A673 (cell line): ENCODE measurements around the gene TRPM3. TPM values are rescaled to one million over a fixed set of nuclear protein-coding genes. Genes with fewer than 3 reads are reported as not detected.

ENCODE experiments used
- BruUV-seq: library from RNA; stranded (reverse); fragments of 400-500 nt; replicated peaks from 2 replicates; lab custom pipeline; 2021; lab: Mats Ljungman, UMichigan
- CTCF ChIA-PET: fragments of 300-600 bp; sonication (Branson Sonifier 250); formaldehyde crosslinking; loops from one replicate; lab custom pipeline; 2022; ENCODE audit warnings: antibody characterized with exemption; lab: Charles Lee
- POLR2A ChIA-PET: fragments of 300-600 bp; sonication (Branson Sonifier 250); formaldehyde crosslinking; loops from one replicate; lab custom pipeline; 2022; ENCODE audit warnings: antibody characterized with exemption; ENCODE audit not compliant: low non-redundant PET; lab: Charles Lee
- DNase-seq: peaks from one replicate; pipeline ENCODE4 v3.0.0-alpha.2; 2015; ENCODE audit warnings: low spot score
- H3K27ac ChIP-seq: fragments of 200-600 bp; sonication (generic); 2 replicates; pipeline ENCODE4 v1.5.1; 2016; ENCODE audit warnings: mixed run types, low read depth, mild to moderate bottlenecking, mixed read lengths, antibody characterized with exemption, low read length; ENCODE audit not compliant: poor library complexity, severe bottlenecking
- H3K27me3 ChIP-seq: fragments of 200-600 bp; sonication (generic); replicated peaks from 2 replicates; pipeline ENCODE4 v1.6.1; 2017; ENCODE audit warnings: mixed run types, low read depth, mild to moderate bottlenecking, mixed read lengths, antibody characterized with exemption, low read length; ENCODE audit not compliant: insufficient read depth, poor library complexity
- H3K36me3 ChIP-seq: fragments of 200-600 bp; sonication (generic); 2 replicates; pipeline ENCODE4 v1.6.1; 2016; ENCODE audit warnings: mixed run types, mild to moderate bottlenecking, mixed read lengths, antibody characterized with exemption, low read length; ENCODE audit not compliant: insufficient read depth, poor library complexity, severe bottlenecking
- H3K4me1 ChIP-seq: fragments of 200-600 bp; sonication (generic); 2 replicates; pipeline ENCODE4 v1.6.1; 2017; ENCODE audit warnings: mixed run types, mild to moderate bottlenecking, mixed read lengths, antibody characterized with exemption, low read length; ENCODE audit not compliant: insufficient read depth, poor library complexity, severe bottlenecking
- H3K4me3 ChIP-seq: fragments of 200-600 bp; sonication (generic); 2 replicates; pipeline ENCODE4 v1.5.1; 2016; ENCODE audit warnings: low read depth, mixed run types, mild to moderate bottlenecking, mixed read lengths, low read length; ENCODE audit not compliant: poor library complexity, severe bottlenecking
- H3K9me3 ChIP-seq: fragments of 200-600 bp; sonication (generic); 2 replicates; pipeline ENCODE4 v1.6.1; 2016; ENCODE audit warnings: mixed run types, low read depth, mild to moderate bottlenecking, mixed read lengths, antibody characterized with exemption, low read length; ENCODE audit not compliant: poor library complexity, severe bottlenecking
- EZH2 ChIP-seq: fragments of 200-600 bp; sonication (generic); IDR thresholded peaks from 2 replicates; pipeline ENCODE4 v1.6.1; 2017; ENCODE audit warnings: borderline replicate concordance, low read depth, mild to moderate bottlenecking, mixed read lengths, antibody characterized with exemption, low read length; ENCODE audit not compliant: poor library complexity, severe bottlenecking
- intact Hi-C: fragments of 100-400 bp; cut with micrococcal nuclease; formaldehyde crosslinking; loops from one replicate; pipeline ENCODE4 v1.10.0; 2022; ENCODE audit not compliant: unreplicated experiment
- total RNA-seq: library from RNA; stranded (reverse); gene quantifications from 2 replicates; pipeline ENCODE4 v1.2.3, GENCODE V29; 2021
- TF ChIP-seq, protein P1 (sequence below): fragments of 300-800, 200-600 bp; sonication (generic); conservative IDR thresholded peaks from 2 replicates; pipeline ENCODE4 v1.5.1; 2017; ENCODE audit warnings: low read depth, mild to moderate bottlenecking, antibody characterized with exemption, low read length, moderate library complexity, mixed read lengths

Gene TRPM3
- total RNA-seq, 1 experiment from 2014 or later: not detected

DNA sequence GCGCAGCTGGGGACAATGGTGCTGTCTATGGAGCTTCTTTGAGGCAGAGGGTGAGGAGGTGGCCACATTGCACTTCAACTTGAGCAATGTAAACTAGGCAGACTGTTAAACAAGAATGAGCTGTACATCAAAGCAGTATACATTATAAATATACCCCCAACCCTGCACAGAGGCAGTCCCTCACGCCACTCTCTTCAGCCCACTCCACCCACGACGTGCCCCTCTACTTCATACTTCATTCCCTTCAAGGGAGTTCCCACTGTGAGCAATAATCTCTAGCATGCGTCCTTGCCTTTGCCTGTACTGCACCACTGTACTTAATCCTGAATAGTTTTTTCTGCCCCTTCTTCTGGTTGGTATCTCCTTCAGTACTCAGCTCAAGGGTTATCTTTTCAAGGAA is 14.4 kb downstream of the TRPM3 start:
- TF ChIP-seq EZH2: no peak
- TF ChIP-seq, protein P1, sequence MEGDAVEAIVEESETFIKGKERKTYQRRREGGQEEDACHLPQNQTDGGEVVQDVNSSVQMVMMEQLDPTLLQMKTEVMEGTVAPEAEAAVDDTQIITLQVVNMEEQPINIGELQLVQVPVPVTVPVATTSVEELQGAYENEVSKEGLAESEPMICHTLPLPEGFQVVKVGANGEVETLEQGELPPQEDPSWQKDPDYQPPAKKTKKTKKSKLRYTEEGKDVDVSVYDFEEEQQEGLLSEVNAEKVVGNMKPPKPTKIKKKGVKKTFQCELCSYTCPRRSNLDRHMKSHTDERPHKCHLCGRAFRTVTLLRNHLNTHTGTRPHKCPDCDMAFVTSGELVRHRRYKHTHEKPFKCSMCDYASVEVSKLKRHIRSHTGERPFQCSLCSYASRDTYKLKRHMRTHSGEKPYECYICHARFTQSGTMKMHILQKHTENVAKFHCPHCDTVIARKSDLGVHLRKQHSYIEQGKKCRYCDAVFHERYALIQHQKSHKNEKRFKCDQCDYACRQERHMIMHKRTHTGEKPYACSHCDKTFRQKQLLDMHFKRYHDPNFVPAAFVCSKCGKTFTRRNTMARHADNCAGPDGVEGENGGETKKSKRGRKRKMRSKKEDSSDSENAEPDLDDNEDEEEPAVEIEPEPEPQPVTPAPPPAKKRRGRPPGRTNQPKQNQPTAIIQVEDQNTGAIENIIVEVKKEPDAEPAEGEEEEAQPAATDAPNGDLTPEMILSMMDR: no peak
- Histone ChIP-seq H3K36me3 (no peaks in the 10 kb centered on the region), H3K27me3 (peaks cover 8% of the 10 kb centered on the region), H3K27ac (no peak overlapping the region), H3K4me1 (no peaks in the 10 kb centered on the region), H3K4me3 (no peak overlapping the region), H3K9me3 (no peaks in the 10 kb centered on the region)
- ChIA-PET POLR2A (no interaction called here), CTCF (no interaction called here)
- no TSS peak for BruUV-seq
- intact Hi-C loops: no loop called here
- no peak for DNase-seq

DNA sequence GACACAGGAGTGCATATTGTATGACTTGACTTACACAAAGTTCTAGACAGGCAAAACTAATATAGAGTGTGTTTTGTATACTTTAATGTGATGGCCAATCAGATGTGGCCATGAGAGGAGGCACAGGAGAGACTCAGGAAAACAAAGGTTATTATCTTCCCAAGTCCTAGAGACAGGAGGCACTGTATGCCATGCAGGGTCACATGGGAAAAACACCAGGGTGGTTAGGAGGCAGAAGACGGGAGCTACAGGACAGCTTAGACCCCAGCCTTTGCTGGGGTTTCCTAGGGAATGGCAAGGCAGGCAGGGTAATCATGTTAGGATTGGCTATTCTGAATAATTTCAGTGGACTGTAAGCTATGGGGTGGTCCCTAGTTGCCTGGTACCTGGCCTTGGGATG is 16.2 kb downstream of the TRPM3 start:
- H3K27ac ChIP-seq: no peak overlapping the region
- H3K4me3 ChIP-seq: no peak overlapping the region
- TF ChIP-seq, protein P1: no peak
- no peak for TF ChIP-seq EZH2
- no peaks in the 10 kb centered on the region for H3K36me3 ChIP-seq
- H3K4me1 ChIP-seq: no peaks in the 10 kb centered on the region
- ChIA-PET CTCF (no interaction called here), POLR2A (no interaction called here)
- intact Hi-C loops: no loop called here
- H3K27me3 ChIP-seq: no peaks in the 10 kb centered on the region
- DNase-seq: no peak
- H3K9me3 ChIP-seq: no peaks in the 10 kb centered on the region
- no TSS peak for BruUV-seq

DNA sequence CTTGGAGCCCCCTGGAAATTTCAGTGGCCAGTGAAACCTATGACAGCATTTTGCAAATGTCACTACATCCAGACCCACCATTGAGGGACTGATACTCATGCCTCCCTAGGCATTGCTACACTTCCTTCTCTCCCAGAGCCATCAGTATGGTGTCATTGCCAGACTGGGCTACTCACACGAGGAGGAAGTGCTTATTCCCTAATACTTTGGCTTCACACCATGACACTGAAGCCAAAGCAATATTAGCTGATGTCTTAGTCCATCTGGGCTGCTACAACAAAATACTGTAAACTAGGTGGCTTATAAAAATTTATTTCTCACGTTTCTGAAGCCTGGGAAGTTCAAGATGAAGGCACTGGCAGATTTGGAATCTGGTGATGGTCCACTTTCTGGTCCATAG is 22.6 kb downstream of the TRPM3 start:
- no peaks in the 10 kb centered on the region for H3K4me1 ChIP-seq
- intact Hi-C loops: no loop called here
- no peak overlapping the region for H3K27ac ChIP-seq
- POLR2A ChIA-PET: no interaction called here
- H3K9me3 ChIP-seq: no peaks in the 10 kb centered on the region
- TF ChIP-seq, protein P1: no peak
- TF ChIP-seq EZH2: no peak
- BruUV-seq: no TSS peak
- no peak for DNase-seq
- CTCF ChIA-PET: no interaction called here
- H3K36me3 ChIP-seq: no peaks in the 10 kb centered on the region
- no peak overlapping the region for H3K4me3 ChIP-seq
- peaks cover 14% of the 10 kb centered on the region for H3K27me3 ChIP-seq
